ENCODE results near the gene DNHD1.

Gene DNHD1

GRCh38 chr11:6505577-6506240, 8.6 kb downstream of the DNHD1 start:
- TF ChIP-seq RAD21 (IDR thresholded peaks at IDR 0.05; ENCODE audit: low read depth) (peak; percentile 59), CEBPB (IDR thresholded peaks at IDR 0.05) (no peak)

DNA sequence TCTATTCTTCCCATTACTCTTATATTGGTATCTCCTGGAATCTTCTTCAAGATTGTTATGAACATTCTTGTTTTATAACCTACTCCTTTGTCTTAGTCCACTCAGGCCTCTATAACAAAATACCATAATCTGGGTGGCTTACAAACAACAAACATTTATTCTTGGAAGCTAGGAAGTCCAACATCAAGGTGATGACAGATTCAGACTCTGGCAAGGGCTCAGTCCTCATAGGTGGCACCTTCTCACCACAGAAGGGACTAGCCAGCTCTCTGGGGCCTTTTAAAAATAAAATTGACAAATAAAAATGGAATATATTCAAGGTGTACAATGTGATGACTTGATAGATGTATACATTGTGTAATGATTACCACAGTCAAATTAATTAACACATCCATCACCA, 19.8 kb downstream of the DNHD1 start:
- TF ChIP-seq ZBTB7A (IDR thresholded peaks at IDR 0.05; ENCODE audit: low read depth) (no peak), MAX (IDR thresholded peaks at IDR 0.05) (no peak), EGR1 (IDR thresholded peaks at IDR 0.05) (no peak), YY1 (IDR thresholded peaks at IDR 0.05; ENCODE audit: low read depth) (no peak), TCF12 (IDR thresholded peaks at IDR 0.05; ENCODE audit: low read depth) (no peak), TAF1 (IDR thresholded peaks at IDR 0.05; ENCODE audit: low read depth) (no peak), CEBPB (IDR thresholded peaks at IDR 0.05) (no peak), CREB1 (IDR thresholded peaks at IDR 0.05; ENCODE audit: low read depth) (no peak), EP300 (IDR thresholded peaks at IDR 0.05; ENCODE audit: borderline replicate concordance) (no peak), TEAD4 (IDR thresholded peaks at IDR 0.05) (no peak)

GRCh38 chr11:6520265-6520664, 23.2 kb downstream of the DNHD1 start:
- TF ChIP-seq YY1 (IDR thresholded peaks at IDR 0.05; ENCODE audit: low read depth) (no peak), CEBPB (IDR thresholded peaks at IDR 0.05) (no peak), FOXM1 (IDR thresholded peaks at IDR 0.05; ENCODE audit: borderline replicate concordance, low read depth) (no peak), USF1 (IDR thresholded peaks at IDR 0.05) (no peak), EP300 (IDR thresholded peaks at IDR 0.05; ENCODE audit: borderline replicate concordance) (no peak), MAX (IDR thresholded peaks at IDR 0.05) (no peak), RAD21 (IDR thresholded peaks at IDR 0.05; ENCODE audit: low read depth) (no peak), TCF12 (IDR thresholded peaks at IDR 0.05; ENCODE audit: low read depth) (no peak), CREB1 (IDR thresholded peaks at IDR 0.05; ENCODE audit: low read depth) (no peak), TEAD4 (IDR thresholded peaks at IDR 0.05) (no peak), EGR1 (IDR thresholded peaks at IDR 0.05) (no peak), TAF1 (IDR thresholded peaks at IDR 0.05; ENCODE audit: low read depth) (no peak), NFIC (IDR thresholded peaks at IDR 0.05) (no peak), ZBTB7A (IDR thresholded peaks at IDR 0.05; ENCODE audit: low read depth) (no peak)
- TF ChIP-seq, protein P1, sequence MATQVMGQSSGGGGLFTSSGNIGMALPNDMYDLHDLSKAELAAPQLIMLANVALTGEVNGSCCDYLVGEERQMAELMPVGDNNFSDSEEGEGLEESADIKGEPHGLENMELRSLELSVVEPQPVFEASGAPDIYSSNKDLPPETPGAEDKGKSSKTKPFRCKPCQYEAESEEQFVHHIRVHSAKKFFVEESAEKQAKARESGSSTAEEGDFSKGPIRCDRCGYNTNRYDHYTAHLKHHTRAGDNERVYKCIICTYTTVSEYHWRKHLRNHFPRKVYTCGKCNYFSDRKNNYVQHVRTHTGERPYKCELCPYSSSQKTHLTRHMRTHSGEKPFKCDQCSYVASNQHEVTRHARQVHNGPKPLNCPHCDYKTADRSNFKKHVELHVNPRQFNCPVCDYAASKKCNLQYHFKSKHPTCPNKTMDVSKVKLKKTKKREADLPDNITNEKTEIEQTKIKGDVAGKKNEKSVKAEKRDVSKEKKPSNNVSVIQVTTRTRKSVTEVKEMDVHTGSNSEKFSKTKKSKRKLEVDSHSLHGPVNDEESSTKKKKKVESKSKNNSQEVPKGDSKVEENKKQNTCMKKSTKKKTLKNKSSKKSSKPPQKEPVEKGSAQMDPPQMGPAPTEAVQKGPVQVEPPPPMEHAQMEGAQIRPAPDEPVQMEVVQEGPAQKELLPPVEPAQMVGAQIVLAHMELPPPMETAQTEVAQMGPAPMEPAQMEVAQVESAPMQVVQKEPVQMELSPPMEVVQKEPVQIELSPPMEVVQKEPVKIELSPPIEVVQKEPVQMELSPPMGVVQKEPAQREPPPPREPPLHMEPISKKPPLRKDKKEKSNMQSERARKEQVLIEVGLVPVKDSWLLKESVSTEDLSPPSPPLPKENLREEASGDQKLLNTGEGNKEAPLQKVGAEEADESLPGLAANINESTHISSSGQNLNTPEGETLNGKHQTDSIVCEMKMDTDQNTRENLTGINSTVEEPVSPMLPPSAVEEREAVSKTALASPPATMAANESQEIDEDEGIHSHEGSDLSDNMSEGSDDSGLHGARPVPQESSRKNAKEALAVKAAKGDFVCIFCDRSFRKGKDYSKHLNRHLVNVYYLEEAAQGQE (IDR thresholded peaks at IDR 0.05; ENCODE audit: low read depth): no peak

- TF ChIP-seq ZBTB7A (IDR thresholded peaks at IDR 0.05; ENCODE audit: low read depth) (no peak), USF1 (IDR thresholded peaks at IDR 0.05) (no peak), CREB1 (IDR thresholded peaks at IDR 0.05; ENCODE audit: low read depth) (no peak), FOXM1 (IDR thresholded peaks at IDR 0.05; ENCODE audit: borderline replicate concordance, low read depth) (no peak), TAF1 (IDR thresholded peaks at IDR 0.05; ENCODE audit: low read depth) (no peak), MAX (IDR thresholded peaks at IDR 0.05) (no peak), YY1 (IDR thresholded peaks at IDR 0.05; ENCODE audit: low read depth) (no peak), RAD21 (IDR thresholded peaks at IDR 0.05; ENCODE audit: low read depth) (no peak)
- TF ChIP-seq, protein P1 (IDR thresholded peaks at IDR 0.05; ENCODE audit: low read depth): no peak
Observed at GRCh38 chr11:6523253-6523652, 26.2 kb downstream of the DNHD1 start.

DNA sequence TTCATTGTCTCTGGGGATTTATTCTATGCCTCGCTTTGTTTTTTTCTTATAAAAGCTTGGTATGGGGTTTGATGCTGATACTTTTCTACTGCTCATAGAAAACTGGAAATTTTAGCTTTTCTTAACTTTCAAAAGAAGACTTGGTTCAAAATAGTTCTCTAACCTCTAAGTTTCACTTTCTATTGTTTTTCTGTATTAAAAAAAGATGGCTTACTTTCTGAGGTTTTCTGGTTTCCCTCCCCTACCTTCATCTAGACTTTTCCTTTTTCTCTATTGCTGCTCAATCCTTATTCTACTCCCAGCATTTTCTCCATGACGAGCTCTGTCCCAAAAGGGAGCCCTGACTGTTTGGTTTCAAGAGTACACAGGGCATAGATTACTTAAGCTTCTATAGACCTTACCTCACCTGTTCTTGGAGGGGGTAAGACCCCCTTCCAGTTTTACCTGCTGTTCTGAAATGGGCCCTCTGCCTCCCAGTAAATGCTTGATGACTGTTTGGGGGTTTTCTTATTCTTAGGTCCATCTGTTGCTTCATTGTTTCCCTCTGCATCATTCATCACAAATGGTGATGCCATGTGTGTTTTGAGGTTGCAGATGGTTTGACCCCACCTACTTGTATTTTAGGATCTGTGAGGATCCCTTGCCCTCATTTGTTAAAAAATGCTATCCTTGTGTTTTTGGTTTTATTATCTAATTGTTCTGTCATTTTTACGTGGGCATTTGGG, 29.5 kb downstream of the DNHD1 start:
- TF ChIP-seq MAX (IDR thresholded peaks at IDR 0.05) (no peak), YY1 (IDR thresholded peaks at IDR 0.05; ENCODE audit: low read depth) (no peak), USF1 (IDR thresholded peaks at IDR 0.05) (no peak), ZBTB7A (IDR thresholded peaks at IDR 0.05; ENCODE audit: low read depth) (no peak)

All from Ishikawa (cell line).